ENCODE measurements around the gene TBKBP1.

TBKBP1 gene

GRCh38 chr17:47712330-47713023, 18.5 kb downstream of the TBKBP1 start:
- DNase-seq (ENCODE audit: low read depth in 2 of 3, low spot score in 2 of 3), result no peak

GRCh38 chr17:47713980-47714700, 20.2 kb downstream of the TBKBP1 start:
- DNase-seq (ENCODE audit: low read depth in 2 of 3, low spot score in 2 of 3), result no peak

GRCh38 chr17:47714773-47715396, 20.9 kb downstream of the TBKBP1 start:
- no peak for DNase-seq (ENCODE audit: low read depth in 2 of 3, low spot score in 2 of 3)

GRCh38 chr17:47715669-47716325, 21.8 kb downstream of the TBKBP1 start:
- DNase-seq (ENCODE audit: low read depth in 2 of 3, low spot score in 2 of 3), result no peak

DNA sequence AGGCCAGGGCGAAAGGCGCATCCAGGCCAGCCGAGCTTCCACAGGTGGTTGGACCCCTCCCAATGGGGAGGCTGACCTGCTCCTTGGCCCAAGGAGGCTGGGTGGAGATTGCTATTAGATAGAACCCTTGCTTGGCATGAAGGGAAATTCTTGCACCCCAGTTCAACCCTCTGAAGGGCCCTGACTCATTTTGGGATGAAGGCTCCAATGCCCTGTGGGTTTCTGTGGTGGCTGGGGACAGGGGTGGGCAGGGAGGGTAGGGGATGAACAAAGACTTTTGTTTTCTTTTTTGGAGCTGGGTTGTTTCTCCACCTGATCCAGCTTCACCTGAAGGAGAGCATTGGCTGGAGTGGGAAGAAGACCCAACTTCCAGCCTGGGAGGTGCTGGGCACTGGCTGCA, 22.4 kb downstream of the TBKBP1 start:
- DNase-seq (ENCODE audit: low read depth in 2 of 3, low spot score in 2 of 3), result no peak

- DNase-seq (ENCODE audit: low read depth in 2 of 3, low spot score in 2 of 3), result no peak
Measured at GRCh38 chr17:47717261-47717697, 23.3 kb downstream of the TBKBP1 start.

GRCh38 chr17:47717979-47718621, 24.1 kb downstream of the TBKBP1 start:
- no peak for DNase-seq (ENCODE audit: low read depth in 2 of 3, low spot score in 2 of 3)

DNA sequence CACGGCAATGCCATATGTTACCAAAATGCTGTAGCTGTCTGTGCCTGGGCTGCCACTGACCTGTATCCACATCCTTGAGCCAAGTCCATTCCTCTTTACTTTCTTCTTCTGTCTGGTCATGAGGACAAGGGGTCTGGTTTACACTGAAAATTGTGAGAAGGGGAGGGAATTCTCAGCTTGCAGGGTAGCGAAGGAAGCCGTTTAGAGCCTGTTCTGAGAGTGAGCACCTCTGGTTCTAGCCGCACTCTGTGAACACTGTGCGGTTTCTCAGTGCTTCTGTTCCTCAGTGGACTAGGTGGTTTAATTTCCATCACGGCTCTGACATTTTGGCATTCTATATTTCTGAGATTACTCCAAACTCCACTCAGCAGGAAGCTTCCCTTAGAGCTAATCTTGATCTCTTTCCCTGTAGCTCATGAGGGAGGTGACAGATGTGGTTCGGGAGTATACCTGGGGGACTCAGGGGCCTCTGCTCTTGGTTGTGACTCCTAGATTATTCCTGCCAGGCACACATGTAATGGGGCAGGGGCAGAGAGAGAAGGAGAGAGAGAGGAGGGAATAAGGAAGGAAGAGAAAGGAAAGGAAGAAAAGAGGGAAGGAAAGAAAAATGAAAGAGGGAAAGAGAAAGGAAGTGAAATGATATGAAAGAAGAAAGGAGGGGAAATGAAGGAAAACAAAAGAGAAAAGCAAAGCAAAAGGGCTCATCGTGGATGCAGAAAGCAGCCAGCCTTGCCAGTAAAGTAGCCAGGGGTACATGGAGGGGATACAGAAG, 24.9 kb downstream of the TBKBP1 start:
- no peak for DNase-seq (ENCODE audit: low read depth in 2 of 3, low spot score in 2 of 3)

- peak in 1 of 3 experiments; percentile 71 for DNase-seq (ENCODE audit: low read depth in 2 of 3, low spot score in 2 of 3)
Measured at GRCh38 chr17:47719411-47720152, 25.6 kb downstream of the TBKBP1 start.

GRCh38 chr17:47720196-47720595, 26.2 kb downstream of the TBKBP1 start:
- no peak for DNase-seq (ENCODE audit: low read depth in 2 of 3, low spot score in 2 of 3)

DNA sequence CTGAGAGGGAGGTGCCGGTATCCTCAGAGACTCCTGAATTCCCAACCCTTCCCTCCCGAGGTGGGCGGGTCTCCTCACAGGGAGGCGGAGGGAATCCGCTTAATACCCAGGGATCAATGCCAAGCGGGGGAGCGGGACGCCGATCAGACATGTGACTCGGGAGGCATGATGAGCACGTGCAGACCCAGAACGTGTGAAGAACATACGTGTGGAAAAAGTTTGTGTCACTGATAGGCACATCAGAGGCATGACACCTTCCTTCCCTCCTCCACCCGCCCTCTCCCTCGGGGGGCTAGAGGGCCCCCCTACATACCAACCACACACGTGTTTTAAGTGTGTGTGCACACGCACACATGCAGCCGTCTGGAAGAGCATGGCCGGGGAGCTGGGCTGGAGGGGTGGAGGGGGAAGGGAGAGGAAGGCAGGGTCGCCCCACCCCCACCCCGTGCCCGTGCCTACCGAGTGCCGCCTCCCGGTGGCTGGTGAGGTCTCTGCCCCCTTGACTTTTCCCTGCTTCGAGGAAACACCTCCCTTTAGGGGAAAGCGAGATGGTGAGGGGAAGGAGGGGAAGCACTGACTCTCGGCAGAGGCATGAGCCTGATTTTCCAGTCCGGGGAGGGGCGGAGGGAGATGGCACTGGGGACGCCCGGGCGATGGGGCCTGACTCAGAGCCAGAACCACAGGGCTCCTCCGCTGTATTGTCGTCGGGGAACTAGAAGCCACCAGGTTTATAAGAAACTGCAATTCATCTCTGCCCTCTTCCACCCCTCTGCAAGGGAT, 27.0 kb downstream of the TBKBP1 start:
- DNase-seq (ENCODE audit: low read depth in 2 of 3, low spot score in 2 of 3), result peak in 2 of 3 experiments; percentile 91 to 92

DNA sequence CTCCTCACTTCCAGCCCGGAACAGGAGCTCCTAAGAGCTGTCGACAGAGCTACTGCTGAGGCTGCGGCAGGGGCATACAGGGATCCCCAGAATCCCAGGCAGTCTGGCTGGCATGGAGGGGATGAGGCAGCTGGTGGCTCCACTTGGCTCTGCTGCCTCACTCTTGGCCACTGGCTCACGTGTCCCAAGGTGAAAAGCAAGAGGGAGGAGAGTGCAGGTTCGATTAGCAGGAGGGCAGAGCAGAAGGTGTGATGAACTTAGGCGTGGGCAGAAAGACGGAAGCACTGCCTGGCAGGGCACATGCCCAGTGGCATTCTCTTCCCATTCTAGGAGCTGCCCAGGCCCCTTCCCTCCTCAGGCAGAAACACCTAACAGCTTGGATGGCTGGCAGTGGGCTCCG, 27.8 kb downstream of the TBKBP1 start:
- DNase-seq (ENCODE audit: low read depth in 2 of 3, low spot score in 2 of 3), result no peak

GRCh38 chr17:47724705-47725104, 30.7 kb downstream of the TBKBP1 start:
- no peak for DNase-seq (ENCODE audit: low read depth in 2 of 3, low spot score in 2 of 3)

DNA sequence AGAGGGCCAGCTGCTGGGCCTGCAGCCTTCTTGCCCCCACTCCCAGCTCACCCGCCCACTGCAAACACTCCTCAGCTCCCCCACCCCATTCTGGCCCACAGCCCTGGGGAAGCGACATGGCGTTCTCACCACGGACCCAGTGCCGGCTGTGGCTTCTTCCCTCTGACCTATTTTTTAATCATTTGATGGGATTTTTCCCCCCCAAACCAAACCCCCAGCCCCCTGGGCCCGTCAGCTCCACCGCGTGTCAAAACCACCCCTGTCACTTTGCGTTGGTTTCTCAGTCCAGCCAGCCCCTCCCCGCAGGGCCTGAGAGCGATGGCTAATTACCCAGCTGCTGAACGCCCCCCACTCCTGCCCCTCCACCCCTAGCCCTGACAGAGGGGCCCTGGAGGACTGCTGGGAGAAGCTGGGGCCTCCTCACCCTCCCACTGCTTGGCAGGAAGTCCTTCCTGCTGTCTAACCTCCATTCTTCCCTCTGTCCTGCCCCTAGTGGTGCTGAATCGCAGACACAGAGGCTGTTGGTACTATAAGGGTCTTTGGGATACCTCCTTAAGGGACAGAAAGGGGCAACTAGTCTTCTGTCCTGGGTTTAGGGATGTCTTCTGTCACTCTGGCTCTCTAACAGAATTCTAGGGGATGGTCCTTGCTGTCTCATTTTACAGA, 31.6 kb downstream of the TBKBP1 start:
- DNase-seq (ENCODE audit: low read depth in 2 of 3, low spot score in 2 of 3), result no peak

DNA sequence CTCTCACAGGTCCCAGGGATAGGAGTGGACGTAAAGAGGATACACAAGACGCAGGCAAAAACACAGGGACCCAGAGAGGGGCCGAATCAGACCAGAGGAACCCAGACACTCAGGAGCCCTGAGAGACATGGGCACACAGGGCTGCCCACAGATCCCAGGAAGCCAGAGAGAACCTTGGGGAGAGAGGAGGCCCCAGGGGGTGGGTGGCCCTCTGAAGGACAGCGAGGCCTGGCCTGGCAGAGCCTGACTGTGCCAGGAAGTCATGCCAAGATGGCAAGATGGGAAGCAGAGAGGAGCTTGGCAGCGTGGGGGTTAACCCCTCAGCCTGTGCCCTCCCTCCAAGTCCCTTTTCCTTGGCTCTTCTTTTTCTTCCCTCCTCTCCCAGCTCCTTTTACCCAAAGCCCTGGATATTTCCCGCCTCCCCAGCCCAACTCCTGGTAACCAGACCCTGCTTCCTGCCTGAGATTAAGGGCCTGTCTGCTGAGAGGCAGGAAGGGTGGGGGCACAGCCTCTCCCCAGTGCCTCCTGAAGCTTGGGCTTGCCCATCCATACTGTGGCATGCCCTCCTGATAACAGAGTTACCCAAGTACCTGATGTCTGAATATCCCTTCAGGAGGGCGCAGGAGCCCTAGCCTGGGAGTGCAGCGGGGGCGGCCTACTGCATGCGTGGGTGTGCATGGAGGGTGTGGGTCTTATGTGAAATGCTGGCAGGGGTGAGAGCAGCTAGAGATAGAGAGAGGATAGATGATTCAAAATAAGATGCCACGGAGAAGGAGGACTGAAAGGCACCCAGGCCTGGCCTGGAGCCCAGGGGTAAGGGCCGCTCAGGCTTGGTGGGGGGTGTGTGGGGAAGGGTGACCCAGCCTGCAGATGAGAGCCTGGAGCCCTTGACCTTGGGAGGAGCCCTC, 33.1 kb downstream of the TBKBP1 start:
- DNase-seq (ENCODE audit: low read depth in 2 of 3, low spot score in 2 of 3), result no peak

DNA sequence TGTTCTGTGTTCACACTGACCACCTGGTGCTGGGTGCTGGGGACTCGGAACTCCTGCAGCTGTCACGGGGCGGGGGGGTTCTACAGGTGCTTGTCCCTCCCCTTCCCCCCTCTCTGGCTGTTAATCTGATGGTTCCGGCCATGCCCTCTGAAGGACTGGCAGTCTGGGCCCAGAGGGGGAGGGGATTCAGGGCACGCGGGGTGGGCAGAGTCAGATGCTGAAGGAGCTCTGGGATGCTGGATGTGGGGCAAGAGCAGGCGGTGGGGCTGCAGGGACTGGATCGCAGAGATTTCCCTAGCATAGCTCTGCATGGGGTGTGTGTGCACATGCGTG, 33.7 kb downstream of the TBKBP1 start:
- no peak for DNase-seq (ENCODE audit: low read depth in 2 of 3, low spot score in 2 of 3)

- no peak for DNase-seq (ENCODE audit: low read depth in 2 of 3, low spot score in 2 of 3)
Measured at GRCh38 chr17:47728214-47728877, 34.4 kb downstream of the TBKBP1 start.
